Pancreas (tissue), 10 donors: ENCODE results near the gene ZDHHC14. TPM values are rescaled to one million over a fixed set of nuclear protein-coding genes. Genes with fewer than 3 reads are reported as not detected.

Experiments used
- ATAC-seq, 4 donors: fragments of 200-7000 bp; cut with Tn5 transposase; one replicate each; pipeline versions ENCODE4 v1.8.0 to v1.9.1; 2020; ENCODE audit warnings: mild to moderate bottlenecking in 4 of 4, moderate library complexity in 4 of 4
- DNase-seq, 6 donors: peaks; one replicate each; pipeline ENCODE4 v3.0.0-alpha.2; 2020
- FAIRE-seq: peaks from 2 replicates; lab custom pipeline; 2012; peaks lifted over from hg19 to GRCh38; lab: Jason Lieb, UNC
- H3K27ac ChIP-seq, 4 donors: fragments of 200-600 bp; sonication (generic); 1 replicate in 3 of 4; 2 replicates in 1 of 4; pipeline versions ENCODE4 v1.5.0 to v1.8.0; 2020
- H3K27me3 ChIP-seq, 4 donors: fragments of 200-600 bp; one replicate each; pipeline ENCODE4 v1.8.0; 2021
- H3K36me3 ChIP-seq, 3 donors: fragments of 200-600 bp; sonication (generic) in 1 of 3; one replicate each; pipeline versions ENCODE4 v1.5.0 to v1.8.0; 2020 to 2021
- H3K4me1 ChIP-seq, 3 donors: fragments of 200-600 bp; one replicate each; pipeline ENCODE4 v1.8.0; 2021
- H3K4me3 ChIP-seq, 4 donors: fragments of 200-600 bp; sonication (generic) in 2 of 4; one replicate each; pipeline versions ENCODE4 v1.5.0 to v1.8.0; 2020 to 2021
- H3K9me3 ChIP-seq, 4 donors: fragments of 200-600 bp; one replicate each; pipeline ENCODE4 v1.8.0; 2021
- WGBS, 2 donors: extraction: QIAGEN DNeasy Blood & Tissue Kit; methylation state at CpG; one replicate each; pipeline ENCODE4 v1.1.7; 2013; 5-methylcytosine and 5-hydroxymethylcytosine counted together
- intact Hi-C, 3 donors: fragments of 100-400 bp; cut with DNase I; formaldehyde crosslinking; loops; one replicate each; pipeline versions ENCODE4 v1.11.1 to v1.14.2; 2022
- polyA plus RNA-seq, 2 donors: library from polyadenylated mRNA; stranded (reverse); fragments of 200-250 nt; gene quantifications; one replicate each; pipeline ENCODE4 v1.2.3, GENCODE V29; 2013
- total RNA-seq, 6 donors: library from RNA; stranded (reverse); fragmentation: NEBNext Ultra II Directional in 4 of 6; extraction: Animal tissue kit (Norgen Biotek cat#: 25700) in 4 of 6; gene quantifications; one replicate each; pipeline versions ENCODE4 v1.2.1 to v1.2.4, GENCODE V29; 2021 to 2023
- TF ChIP-seq, protein P1 (sequence below), 4 donors: fragments of 200-600 bp; sonication (generic) in 3 of 4; IDR thresholded peaks; one replicate each; pipeline versions ENCODE4 v1.5.0 to v1.8.0; 2021; ENCODE audit warnings: antibody characterized with exemption in 4 of 4
- donor health status: healthy with polysubstance abuse.
- donor health status: DM: no; HTN: no; CAD: no; lungs with moderate emphysema.
- donor health status: DM: no; HTN: no; CAD: no.
- donor health status: control.
- donor health status: control.
- donor health status: Bipolar disorder and iron deficiency.
- donor health status: DM: yes; HTN: yes; CAD: no.
- donor health status: DM: no; HTN: no; CAD: no.
- donor health status: DM: no; HTN: no; CAD: no.
- donor health status: DM: yes; HTN: yes; CAD: no.

ZDHHC14 gene
- total and polyA plus RNA-seq, 8 donors = 3.1 to 9.9 (median 4.5) TPM

- no peak for DNase-seq
Measured at GRCh38 chr6:157615951-157616350, 235.0 kb downstream of the ZDHHC14 start.

GRCh38 chr6:157620944-157621343 lies 240.0 kb downstream of the ZDHHC14 start:
- Histone ChIP-seq H3K27me3 (no peaks in the 10 kb centered on the region), H3K27ac (no peak overlapping the region), H3K4me3 (no peak overlapping the region), H3K36me3 (no peaks in the 10 kb centered on the region), H3K9me3 (no peaks in the 10 kb centered on the region), H3K4me1 (no peaks in the 10 kb centered on the region)
- DNase-seq = no peak
- FAIRE-seq = no peak
- ATAC-seq = peak; percentile 61 to 68 (median 63)
- intact Hi-C loops = no loop called here
- TF ChIP-seq, protein P1, sequence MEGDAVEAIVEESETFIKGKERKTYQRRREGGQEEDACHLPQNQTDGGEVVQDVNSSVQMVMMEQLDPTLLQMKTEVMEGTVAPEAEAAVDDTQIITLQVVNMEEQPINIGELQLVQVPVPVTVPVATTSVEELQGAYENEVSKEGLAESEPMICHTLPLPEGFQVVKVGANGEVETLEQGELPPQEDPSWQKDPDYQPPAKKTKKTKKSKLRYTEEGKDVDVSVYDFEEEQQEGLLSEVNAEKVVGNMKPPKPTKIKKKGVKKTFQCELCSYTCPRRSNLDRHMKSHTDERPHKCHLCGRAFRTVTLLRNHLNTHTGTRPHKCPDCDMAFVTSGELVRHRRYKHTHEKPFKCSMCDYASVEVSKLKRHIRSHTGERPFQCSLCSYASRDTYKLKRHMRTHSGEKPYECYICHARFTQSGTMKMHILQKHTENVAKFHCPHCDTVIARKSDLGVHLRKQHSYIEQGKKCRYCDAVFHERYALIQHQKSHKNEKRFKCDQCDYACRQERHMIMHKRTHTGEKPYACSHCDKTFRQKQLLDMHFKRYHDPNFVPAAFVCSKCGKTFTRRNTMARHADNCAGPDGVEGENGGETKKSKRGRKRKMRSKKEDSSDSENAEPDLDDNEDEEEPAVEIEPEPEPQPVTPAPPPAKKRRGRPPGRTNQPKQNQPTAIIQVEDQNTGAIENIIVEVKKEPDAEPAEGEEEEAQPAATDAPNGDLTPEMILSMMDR (IDR thresholded peaks at IDR 0.05) = no peak
- 44 to 48% methylated on average over 3 of the region's 3 CpGs for WGBS, 2 donors

More at GRCh38 chr6:157615951-157616350, 235.0 kb downstream of the ZDHHC14 start:
- Histone ChIP-seq H3K4me1 (no peaks in the 10 kb centered on the region), H3K9me3 (no peaks in the 10 kb centered on the region), H3K4me3 (no peak overlapping the region), H3K27ac (no peak overlapping the region), H3K27me3 (no peaks in the 10 kb centered on the region), H3K36me3 (no peaks in the 10 kb centered on the region)
- ATAC-seq = no peak
- intact Hi-C loops = no loop called here
- WGBS, 2 donors = 90 to 95% methylated on average over 4 of the region's 4 CpGs
- TF ChIP-seq, protein P1 (IDR thresholded peaks at IDR 0.05) = no peak
- no peak for FAIRE-seq

GRCh38 chr6:157621406-157621805 lies 240.4 kb downstream of the ZDHHC14 start:
- Histone ChIP-seq H3K9me3 (no peaks in the 10 kb centered on the region), H3K36me3 (no peaks in the 10 kb centered on the region), H3K4me1 (no peaks in the 10 kb centered on the region), H3K27me3 (no peaks in the 10 kb centered on the region), H3K27ac (no peak overlapping the region), H3K4me3 (no peak overlapping the region)
- TF ChIP-seq, protein P1 (IDR thresholded peaks at IDR 0.05) = no peak
- peak in 1 of 4 donors; percentile 17 for ATAC-seq
- no peak for FAIRE-seq
- DNase-seq = no peak
- intact Hi-C loops = no loop called here
- WGBS, 2 donors = 79 to 82% methylated on average over 6 of the region's 6 CpGs

- Histone ChIP-seq H3K36me3 (no peaks in the 10 kb centered on the region), H3K27me3 (no peaks in the 10 kb centered on the region), H3K4me1 (no peaks in the 10 kb centered on the region), H3K27ac (no peak overlapping the region), H3K9me3 (no peaks in the 10 kb centered on the region), H3K4me3 (no peak overlapping the region)
- FAIRE-seq (no peak), ATAC-seq (no peak), DNase-seq (no peak)
- intact Hi-C loops = no loop called here
- TF ChIP-seq, protein P1 (IDR thresholded peaks at IDR 0.05) = no peak
- WGBS, 2 donors = 91 to 100% methylated on average over 3 of the region's 3 CpGs
Measured at GRCh38 chr6:157622427-157622826, 241.4 kb downstream of the ZDHHC14 start.

DNA sequence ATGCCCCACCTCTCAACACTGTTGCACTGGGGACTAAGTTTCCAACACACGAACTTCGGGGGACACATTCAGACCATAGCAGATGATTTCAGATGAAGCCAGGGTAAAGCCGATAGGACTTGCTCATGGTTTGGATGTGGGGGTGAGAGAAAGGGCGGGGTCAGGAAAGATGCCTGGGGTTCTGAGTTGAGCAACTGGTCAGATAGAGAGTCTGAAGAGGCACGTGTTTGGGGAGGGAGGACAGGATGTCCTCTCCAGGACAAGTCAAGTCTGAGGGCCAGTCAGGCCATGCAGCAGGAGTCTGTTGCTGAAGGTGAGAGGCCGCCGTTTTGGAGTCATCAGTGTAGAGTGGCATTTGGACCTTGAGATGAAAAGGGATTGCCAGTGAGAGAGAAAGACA lies 244.1 kb downstream of the ZDHHC14 start:
- intact Hi-C loops = no loop called here
- H3K4me3 ChIP-seq = no peak overlapping the region
- no peak for DNase-seq
- no peak overlapping the region for H3K27ac ChIP-seq
- WGBS, 2 donors = 88 to 89% methylated on average over 7 of the region's 7 CpGs
- ATAC-seq = no peak
- no peak for FAIRE-seq
- H3K36me3 ChIP-seq = no peaks in the 10 kb centered on the region
- TF ChIP-seq, protein P1 (IDR thresholded peaks at IDR 0.05) = no peak
- H3K9me3 ChIP-seq = no peaks in the 10 kb centered on the region
- no peaks in the 10 kb centered on the region for H3K27me3 ChIP-seq
- no peaks in the 10 kb centered on the region for H3K4me1 ChIP-seq
